KOPT-K1 (cell line): ENCODE results near the gene PLEKHG3.

Experiments used
- H3K27ac ChIP-seq: fragments of 200-600 bp; sonication (generic); 2 replicates; pipeline ENCODE4 v1.5.1; 2016; ENCODE audit warnings: antibody characterized with exemption, mild to moderate bottlenecking, low read depth, low read length; ENCODE audit not compliant: poor library complexity, severe bottlenecking
- H3K36me3 ChIP-seq: fragments of 200-600 bp; sonication (generic); 2 replicates; pipeline ENCODE4 v1.5.1; 2017; ENCODE audit warnings: antibody characterized with exemption, mild to moderate bottlenecking, low read length, moderate library complexity; ENCODE audit not compliant: insufficient read depth
- H3K9me3 ChIP-seq: fragments of 200-600 bp; sonication (generic); 2 replicates; pipeline ENCODE4 v1.5.1; 2017; ENCODE audit warnings: antibody characterized with exemption, low read length, mild to moderate bottlenecking; ENCODE audit not compliant: insufficient read depth, poor library complexity, severe bottlenecking

PLEKHG3 gene

DNA sequence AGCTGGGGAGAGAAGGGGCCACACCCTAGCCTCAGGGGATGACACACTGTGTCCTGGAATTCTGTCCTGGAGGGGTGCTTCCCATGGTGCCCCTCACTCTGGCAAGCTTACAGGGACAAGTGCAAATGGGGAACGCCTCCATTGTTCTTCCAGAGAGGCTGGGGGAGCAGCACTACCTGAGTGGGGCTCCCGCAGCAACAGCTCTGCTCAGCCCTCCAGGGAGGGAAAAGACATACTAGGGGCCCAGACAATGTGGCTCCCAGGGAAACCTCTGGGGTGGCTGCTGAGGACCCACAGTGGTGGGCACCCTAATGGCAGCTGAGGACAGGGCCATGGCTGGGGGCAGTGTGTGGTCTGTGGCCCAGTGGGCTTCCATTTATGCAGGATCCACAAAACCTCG is 69.4 kb downstream of the PLEKHG3 start:
- H3K36me3 ChIP-seq, result no peaks in the 10 kb centered on the region
- H3K27ac ChIP-seq, result no peak overlapping the region
- no peaks in the 10 kb centered on the region for H3K9me3 ChIP-seq

- Histone ChIP-seq H3K36me3 (no peaks in the 10 kb centered on the region), H3K27ac (no peak overlapping the region), H3K9me3 (no peaks in the 10 kb centered on the region)
Observed at GRCh38 chr14:64774272-64774671, 70.0 kb downstream of the PLEKHG3 start.

DNA sequence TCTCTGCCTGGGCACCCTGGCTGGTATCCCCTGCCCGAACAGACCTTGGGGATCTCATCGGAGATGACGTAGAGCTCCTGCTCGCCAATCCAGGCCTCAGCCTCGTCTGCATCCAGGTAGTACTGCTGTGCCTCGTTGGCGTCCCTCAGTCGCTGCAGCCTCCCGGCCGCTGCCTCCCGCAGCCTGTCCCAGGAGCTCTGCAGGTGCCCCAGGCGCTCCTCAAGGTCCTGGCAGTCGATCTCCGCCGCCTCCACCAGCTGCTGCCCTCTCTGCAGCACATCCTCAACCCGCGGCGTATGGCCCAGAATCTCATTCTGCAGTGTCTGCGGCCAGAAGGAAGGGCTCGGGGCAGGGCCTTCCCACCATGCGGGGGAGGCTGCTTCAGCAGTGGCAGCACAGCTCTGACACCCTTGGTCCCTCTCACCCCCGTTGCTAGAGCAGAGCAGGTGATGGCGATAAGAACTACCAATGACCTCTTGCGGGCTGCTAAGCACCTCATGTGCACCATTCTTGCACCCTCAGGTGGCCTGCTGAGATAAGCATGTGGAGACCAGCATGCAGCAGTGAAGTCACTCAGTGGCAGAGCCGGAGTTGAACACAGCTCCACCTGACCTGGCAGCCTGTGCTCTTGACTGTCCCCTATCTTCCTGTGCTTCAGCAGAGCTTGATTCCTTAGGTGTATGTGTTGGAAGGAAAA is 71.0 kb downstream of the PLEKHG3 start:
- Histone ChIP-seq H3K9me3 (no peaks in the 10 kb centered on the region), H3K36me3 (no peaks in the 10 kb centered on the region), H3K27ac (no peak overlapping the region)

- H3K9me3 ChIP-seq, result no peaks in the 10 kb centered on the region
- no peak overlapping the region for H3K27ac ChIP-seq
- H3K36me3 ChIP-seq, result no peaks in the 10 kb centered on the region
Observed at GRCh38 chr14:64777461-64777860, 73.2 kb downstream of the PLEKHG3 start.

DNA sequence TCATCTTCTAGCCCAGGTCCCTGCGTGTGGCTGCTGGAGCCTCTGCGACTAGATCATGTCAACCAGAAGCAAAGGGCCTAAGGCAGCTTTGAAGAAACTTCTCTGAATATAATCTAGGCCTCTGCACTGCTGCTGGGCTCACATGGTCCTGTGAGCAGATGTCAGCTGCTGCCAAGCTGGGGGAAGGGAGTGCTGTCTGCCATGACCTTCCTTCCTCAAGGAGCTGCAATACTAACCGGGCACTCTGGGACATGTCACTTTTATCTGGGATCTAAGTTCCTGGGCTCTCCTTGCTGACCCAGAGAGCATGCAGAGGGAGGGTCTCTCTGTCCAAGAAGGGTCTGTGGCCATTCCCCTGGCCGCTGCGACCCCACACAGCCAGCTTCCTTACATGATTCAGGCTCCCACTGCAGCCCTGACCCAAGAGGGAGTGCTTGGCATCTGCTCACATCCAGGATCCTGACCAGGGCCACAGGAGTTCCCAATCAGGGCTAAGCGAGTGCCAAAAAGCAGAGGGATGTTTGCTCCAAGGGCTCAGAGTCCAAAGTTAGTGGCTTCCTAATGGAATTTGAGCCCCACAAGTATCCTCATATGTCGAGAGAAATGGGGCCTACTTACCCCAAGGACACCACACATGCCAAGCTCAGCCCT is 74.0 kb downstream of the PLEKHG3 start:
- Histone ChIP-seq H3K27ac (no peak overlapping the region), H3K36me3 (no peaks in the 10 kb centered on the region), H3K9me3 (no peaks in the 10 kb centered on the region)

- H3K36me3 ChIP-seq, result no peaks in the 10 kb centered on the region
- no peak overlapping the region for H3K27ac ChIP-seq
- H3K9me3 ChIP-seq, result no peaks in the 10 kb centered on the region
Observed at GRCh38 chr14:64779472-64779871, 75.2 kb downstream of the PLEKHG3 start.

- H3K9me3 ChIP-seq, result no peaks in the 10 kb centered on the region
- H3K36me3 ChIP-seq, result no peaks in the 10 kb centered on the region
- H3K27ac ChIP-seq, result no peak overlapping the region
Observed at GRCh38 chr14:64782196-64782595, 78.0 kb downstream of the PLEKHG3 start.

DNA sequence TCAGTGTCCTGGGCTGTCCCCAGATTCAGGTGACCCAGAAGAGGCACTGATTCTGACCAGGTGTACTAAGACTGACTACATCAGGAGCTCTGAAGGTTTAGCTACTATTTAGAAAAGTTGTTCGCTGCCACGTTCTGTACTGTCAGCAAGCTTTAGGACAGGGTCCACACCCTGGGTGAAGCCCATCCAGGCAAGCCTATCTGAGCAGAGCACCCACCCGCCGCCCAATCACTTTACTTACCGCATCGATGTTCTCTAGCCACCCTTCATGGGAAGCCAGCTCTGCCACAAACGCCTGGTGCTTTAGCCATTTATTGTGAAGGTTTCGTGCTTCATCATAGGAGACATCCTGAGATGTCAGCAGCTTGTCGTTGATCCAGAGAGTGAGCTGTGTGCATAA is 79.8 kb downstream of the PLEKHG3 start:
- Histone ChIP-seq H3K9me3 (no peaks in the 10 kb centered on the region), H3K36me3 (no peaks in the 10 kb centered on the region), H3K27ac (no peak overlapping the region)

GRCh38 chr14:64786296-64787149 is 82.3 kb downstream of the PLEKHG3 start:
- no peak overlapping the region for H3K27ac ChIP-seq
- no peaks in the 10 kb centered on the region for H3K9me3 ChIP-seq
- no peaks in the 10 kb centered on the region for H3K36me3 ChIP-seq

DNA sequence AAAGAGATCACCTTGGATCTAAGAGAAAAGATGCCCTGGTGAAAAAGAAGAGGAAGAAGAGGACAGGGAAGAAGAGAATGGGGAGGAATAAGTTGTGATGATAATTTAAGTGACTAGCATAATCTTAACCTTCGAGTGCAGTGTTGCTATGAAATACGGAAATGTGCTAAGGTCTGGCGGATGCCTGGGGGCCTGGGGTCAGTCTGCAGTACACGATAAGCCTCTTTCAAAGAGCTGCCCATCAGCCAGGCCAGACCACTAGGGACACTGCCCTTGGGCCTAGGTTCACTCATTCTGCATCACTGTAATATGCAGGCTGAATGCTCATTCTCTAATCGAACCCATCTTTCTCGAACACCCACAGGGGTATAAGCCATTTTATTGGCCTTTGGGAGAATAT is 83.4 kb downstream of the PLEKHG3 start:
- H3K9me3 ChIP-seq, result no peaks in the 10 kb centered on the region
- H3K36me3 ChIP-seq, result no peaks in the 10 kb centered on the region
- H3K27ac ChIP-seq, result no peak overlapping the region

GRCh38 chr14:64788706-64789105 is 84.5 kb downstream of the PLEKHG3 start:
- H3K36me3 ChIP-seq, result no peaks in the 10 kb centered on the region
- no peaks in the 10 kb centered on the region for H3K9me3 ChIP-seq
- no peak overlapping the region for H3K27ac ChIP-seq

- Histone ChIP-seq H3K27ac (no peak overlapping the region), H3K36me3 (no peaks in the 10 kb centered on the region), H3K9me3 (no peaks in the 10 kb centered on the region)
Observed at GRCh38 chr14:64789696-64790095, 85.5 kb downstream of the PLEKHG3 start.

DNA sequence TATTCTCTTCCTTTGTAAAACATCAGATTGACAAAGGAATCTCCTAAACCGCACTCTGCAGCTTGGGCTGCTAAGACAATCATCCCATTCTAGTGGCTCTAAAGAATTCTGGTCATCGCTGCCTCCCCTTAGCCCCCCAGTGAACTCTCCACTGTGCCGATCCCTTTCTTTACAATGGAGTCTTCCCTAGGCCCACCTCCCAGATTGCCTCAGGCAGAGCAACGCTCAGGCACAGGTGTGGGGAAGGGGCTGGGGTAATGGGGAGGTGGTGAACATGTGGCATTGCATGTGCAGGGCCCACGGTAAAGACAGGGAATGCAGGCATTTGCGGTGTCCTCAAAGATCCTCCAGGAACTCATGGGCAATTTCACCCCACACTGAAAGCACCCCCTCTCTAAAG is 86.3 kb downstream of the PLEKHG3 start:
- H3K36me3 ChIP-seq, result no peaks in the 10 kb centered on the region

GRCh38 chr14:64792231-64792630 is 88.0 kb downstream of the PLEKHG3 start:
- Histone ChIP-seq H3K27ac (no peak overlapping the region), H3K36me3 (no peaks in the 10 kb centered on the region), H3K9me3 (no peaks in the 10 kb centered on the region)

More for the DNA sequence above, 86.3 kb downstream of the PLEKHG3 start:
- Histone ChIP-seq H3K27ac (no peak overlapping the region), H3K9me3 (no peaks in the 10 kb centered on the region)

- H3K9me3 ChIP-seq, result no peaks in the 10 kb centered on the region
- H3K36me3 ChIP-seq, result no peaks in the 10 kb centered on the region
- H3K27ac ChIP-seq, result no peak overlapping the region
Observed at GRCh38 chr14:64792871-64793560, 88.8 kb downstream of the PLEKHG3 start.
